WERI-Rb-1 (cell line): ENCODE results near the gene REG4.

Source experiments
- DNase-seq: peaks from one replicate; pipeline ENCODE4 v3.0.0-alpha.2; 2020
- H3K27ac ChIP-seq: fragments of 250-450 bp; sonication (Bioruptor Pico); 2 replicates; pipeline ENCODE4 v1.5.1; 2020; ENCODE audit warnings: mild to moderate bottlenecking, moderate library complexity
- H3K27me3 ChIP-seq: fragments of 250-450 bp; sonication (Bioruptor Pico); 2 replicates; pipeline ENCODE4 v1.5.1; 2021; ENCODE audit warnings: mild to moderate bottlenecking, low read depth, moderate library complexity; ENCODE audit not compliant: insufficient read depth, severe bottlenecking
- H3K36me3 ChIP-seq: fragments of 250-450 bp; sonication (Bioruptor Pico); 2 replicates; pipeline ENCODE4 v1.5.1; 2020; ENCODE audit warnings: mild to moderate bottlenecking, moderate library complexity
- H3K4me3 ChIP-seq: 2 replicates; pipeline ENCODE4 v1.5.1; 2011; ENCODE audit warnings: low read depth, mild to moderate bottlenecking, control low read depth, low read length
- H3K9me3 ChIP-seq: fragments of 250-450 bp; sonication (Bioruptor Pico); 2 replicates; pipeline ENCODE4 v1.5.1; 2021; ENCODE audit warnings: mild to moderate bottlenecking, moderate library complexity; ENCODE audit not compliant: severe bottlenecking
- TF ChIP-seq, protein P1 (sequence below): IDR thresholded peaks from 2 replicates; pipeline ENCODE4 v1.5.1; 2011; ENCODE audit warnings: low read depth, mild to moderate bottlenecking, control low read depth, inconsistent platforms, low read length

REG4 gene

DNA sequence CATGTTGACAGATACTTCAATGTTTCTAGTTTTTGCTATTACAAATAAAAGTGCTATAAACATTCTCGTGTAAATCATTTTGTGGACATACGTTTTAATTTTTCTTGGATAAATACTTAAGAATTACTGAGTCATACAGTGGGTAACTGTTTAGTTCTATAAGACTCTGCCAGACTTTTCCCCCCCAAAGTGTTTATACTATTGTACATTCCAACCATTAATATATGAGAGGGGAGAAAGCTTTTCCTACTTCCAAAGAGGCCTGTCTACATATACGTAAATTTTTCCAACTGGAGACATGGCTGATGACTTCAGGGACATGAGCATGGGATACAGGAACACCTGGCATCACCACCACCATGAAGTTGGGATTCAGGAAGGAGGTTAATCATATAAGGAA, 17.0 kb upstream of the REG4 start:
- DNase-seq = no peak
- Histone ChIP-seq H3K27me3 (no peaks in the 10 kb centered on the region), H3K9me3 (no peaks in the 10 kb centered on the region), H3K36me3 (no peaks in the 10 kb centered on the region), H3K4me3 (no peak overlapping the region), H3K27ac (no peak overlapping the region)
- TF ChIP-seq, protein P1, sequence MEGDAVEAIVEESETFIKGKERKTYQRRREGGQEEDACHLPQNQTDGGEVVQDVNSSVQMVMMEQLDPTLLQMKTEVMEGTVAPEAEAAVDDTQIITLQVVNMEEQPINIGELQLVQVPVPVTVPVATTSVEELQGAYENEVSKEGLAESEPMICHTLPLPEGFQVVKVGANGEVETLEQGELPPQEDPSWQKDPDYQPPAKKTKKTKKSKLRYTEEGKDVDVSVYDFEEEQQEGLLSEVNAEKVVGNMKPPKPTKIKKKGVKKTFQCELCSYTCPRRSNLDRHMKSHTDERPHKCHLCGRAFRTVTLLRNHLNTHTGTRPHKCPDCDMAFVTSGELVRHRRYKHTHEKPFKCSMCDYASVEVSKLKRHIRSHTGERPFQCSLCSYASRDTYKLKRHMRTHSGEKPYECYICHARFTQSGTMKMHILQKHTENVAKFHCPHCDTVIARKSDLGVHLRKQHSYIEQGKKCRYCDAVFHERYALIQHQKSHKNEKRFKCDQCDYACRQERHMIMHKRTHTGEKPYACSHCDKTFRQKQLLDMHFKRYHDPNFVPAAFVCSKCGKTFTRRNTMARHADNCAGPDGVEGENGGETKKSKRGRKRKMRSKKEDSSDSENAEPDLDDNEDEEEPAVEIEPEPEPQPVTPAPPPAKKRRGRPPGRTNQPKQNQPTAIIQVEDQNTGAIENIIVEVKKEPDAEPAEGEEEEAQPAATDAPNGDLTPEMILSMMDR = no peak

DNA sequence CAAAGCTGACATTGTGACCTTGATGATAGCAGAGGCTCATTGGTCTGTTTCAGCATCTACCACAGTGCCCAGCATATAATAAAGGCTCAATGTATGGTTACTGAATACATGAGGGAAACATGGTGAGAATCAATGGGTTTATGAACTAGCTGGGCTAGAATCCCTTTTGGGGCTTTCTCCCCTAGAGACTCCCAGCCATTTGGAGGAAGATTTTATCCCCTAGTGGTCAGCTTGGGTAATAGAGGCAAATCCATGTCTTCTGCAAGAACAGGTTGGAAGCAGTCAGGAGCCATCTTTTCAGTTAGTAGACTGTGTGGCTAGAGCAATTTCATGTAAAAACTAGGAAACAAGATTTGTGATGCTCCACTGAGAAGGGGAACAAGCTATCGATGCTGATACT, 15.8 kb upstream of the REG4 start:
- TF ChIP-seq, protein P1 = peak; percentile 25; the same call in 1 of the 2 replicates
- Histone ChIP-seq H3K9me3 (no peaks in the 10 kb centered on the region), H3K27me3 (no peaks in the 10 kb centered on the region), H3K4me3 (no peak overlapping the region), H3K27ac (no peak overlapping the region), H3K36me3 (no peaks in the 10 kb centered on the region)
- DNase-seq = no peak

DNA sequence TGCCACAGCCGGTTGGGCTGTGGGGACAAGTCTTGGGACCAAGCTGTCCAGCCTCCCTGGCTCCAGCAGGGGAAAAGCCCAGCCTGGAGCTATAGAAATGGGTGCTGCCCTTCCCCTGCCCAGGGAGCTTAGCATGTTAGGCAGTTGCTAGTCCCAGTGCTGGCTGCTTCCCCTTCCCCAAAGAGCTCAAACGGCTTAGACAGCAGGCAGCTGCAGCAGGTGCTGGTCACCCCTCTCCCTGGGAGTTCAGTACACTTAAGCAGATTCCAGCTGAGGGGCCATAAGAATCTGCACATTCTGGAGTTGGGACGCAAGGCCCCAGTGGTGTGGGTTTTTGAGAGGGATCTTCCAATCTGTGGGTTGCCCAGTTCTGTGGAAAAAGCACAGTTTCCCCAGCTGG, 11.1 kb upstream of the REG4 start:
- no peaks in the 10 kb centered on the region for H3K36me3 ChIP-seq
- TF ChIP-seq, protein P1 = no peak
- DNase-seq = peak; percentile 62

DNA sequence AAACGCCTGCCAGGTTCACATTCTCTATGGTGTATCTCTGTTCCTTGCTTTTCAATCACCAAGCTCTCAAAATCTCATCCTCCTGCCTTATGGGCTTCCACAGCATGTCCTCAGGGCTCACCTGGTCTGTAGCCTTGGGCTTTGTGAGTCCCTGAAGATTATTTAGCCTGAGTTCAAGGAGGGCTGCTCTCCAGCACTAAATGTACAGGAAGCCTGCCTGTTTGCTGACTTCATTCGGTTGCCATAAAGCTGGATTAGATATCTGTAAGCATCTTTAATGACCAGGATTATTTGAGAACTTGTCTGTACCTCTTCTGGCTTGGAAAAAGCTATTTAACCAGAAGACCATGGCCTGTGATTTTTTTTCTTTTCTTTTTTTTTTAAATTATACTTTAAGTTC, 6.9 kb upstream of the REG4 start:
- Histone ChIP-seq H3K4me3 (no peak overlapping the region), H3K9me3 (no peaks in the 10 kb centered on the region), H3K27me3 (no peaks in the 10 kb centered on the region), H3K27ac (peak overlapping the region; percentile 10; the same call in 1 of the 2 replicates), H3K36me3 (no peaks in the 10 kb centered on the region)
- TF ChIP-seq, protein P1 = no peak
- peak; percentile 59 for DNase-seq

More for the DNA sequence above, 11.1 kb upstream of the REG4 start:
- no peaks in the 10 kb centered on the region for H3K9me3 ChIP-seq
- no peak overlapping the region for H3K4me3 ChIP-seq
- H3K27ac ChIP-seq = peak overlapping the region; percentile 31; the same call in 1 of the 2 replicates
- H3K27me3 ChIP-seq = no peaks in the 10 kb centered on the region

DNA sequence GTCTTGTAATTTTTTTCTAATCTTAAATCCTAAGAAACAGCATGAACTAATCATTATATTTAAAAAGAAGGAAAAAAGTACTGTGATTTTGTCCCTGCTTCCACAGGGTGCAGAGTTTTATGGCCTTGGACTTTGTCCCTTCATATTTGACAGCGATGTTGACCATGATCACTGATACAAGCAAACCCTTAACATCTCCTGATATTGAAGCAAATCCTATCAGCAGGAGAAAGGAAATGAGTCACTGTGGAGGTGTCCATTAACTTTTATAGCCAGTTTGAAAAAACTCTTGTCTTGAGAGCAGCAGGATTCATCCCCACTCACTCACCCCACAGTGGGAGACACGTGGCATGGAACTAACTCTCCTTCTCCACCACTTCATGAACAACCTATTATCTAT, 5.1 kb upstream of the REG4 start:
- Histone ChIP-seq H3K27ac (no peak overlapping the region), H3K9me3 (no peaks in the 10 kb centered on the region), H3K4me3 (no peak overlapping the region), H3K36me3 (no peaks in the 10 kb centered on the region), H3K27me3 (no peaks in the 10 kb centered on the region)
- TF ChIP-seq, protein P1 = no peak
- no peak for DNase-seq

DNA sequence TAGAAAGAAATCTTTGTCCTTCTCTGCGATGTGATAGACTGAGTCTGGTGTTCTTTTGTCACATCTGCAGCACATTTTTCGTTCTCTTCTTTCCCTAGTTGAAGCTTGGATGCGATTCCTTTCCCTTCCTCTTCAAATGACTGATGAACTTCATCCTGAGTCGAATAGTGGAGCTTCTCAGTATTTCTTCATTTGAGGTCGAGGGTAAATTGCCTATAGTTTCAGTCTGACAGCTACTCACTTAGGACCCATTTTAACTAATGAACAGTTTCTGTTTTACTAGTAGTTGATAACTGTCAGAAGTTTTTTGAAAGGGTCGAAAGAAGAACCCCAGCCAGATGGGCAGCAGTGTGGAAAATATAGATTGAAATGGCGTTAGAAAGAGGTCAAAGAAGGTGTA, 4.7 kb upstream of the REG4 start:
- no peaks in the 10 kb centered on the region for H3K36me3 ChIP-seq
- TF ChIP-seq, protein P1 = no peak
- H3K27me3 ChIP-seq = no peaks in the 10 kb centered on the region
- DNase-seq = no peak
- no peak overlapping the region for H3K4me3 ChIP-seq
- no peak overlapping the region for H3K27ac ChIP-seq
- no peaks in the 10 kb centered on the region for H3K9me3 ChIP-seq
